GM12873 (cell line): ENCODE measurements around the gene SMTNL1.

ENCODE experiments used
- CTCF ChIP-seq: IDR thresholded peaks from 2 replicates; pipeline ENCODE4 v1.5.1; 2012; ENCODE audit warnings: low read depth, mild to moderate bottlenecking, moderate library complexity, low read length, control low read depth; ENCODE audit not compliant: insufficient read depth; ENCODE audit errors: missing control alignments

SMTNL1 gene

DNA sequence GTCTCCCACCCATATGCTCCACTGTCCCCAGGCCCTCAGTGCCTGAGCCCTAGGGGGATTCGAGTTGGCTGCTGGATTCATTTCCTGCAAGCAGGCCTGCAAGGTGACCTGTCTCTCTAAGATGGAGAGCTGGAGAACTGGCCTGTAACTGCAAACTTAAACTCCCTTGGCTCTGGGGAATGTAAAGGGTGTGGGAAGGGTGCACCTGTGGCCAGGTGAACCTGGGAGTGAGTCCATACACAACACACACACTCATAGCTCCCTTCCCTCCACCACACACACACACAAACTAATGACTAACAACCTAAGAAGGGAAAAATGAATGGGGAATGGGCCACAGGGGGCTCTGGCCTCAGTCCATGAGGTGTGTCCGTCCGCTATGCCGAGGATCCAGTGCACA is 14.5 kb downstream of the SMTNL1 start:
- no peak for TF ChIP-seq CTCF

DNA sequence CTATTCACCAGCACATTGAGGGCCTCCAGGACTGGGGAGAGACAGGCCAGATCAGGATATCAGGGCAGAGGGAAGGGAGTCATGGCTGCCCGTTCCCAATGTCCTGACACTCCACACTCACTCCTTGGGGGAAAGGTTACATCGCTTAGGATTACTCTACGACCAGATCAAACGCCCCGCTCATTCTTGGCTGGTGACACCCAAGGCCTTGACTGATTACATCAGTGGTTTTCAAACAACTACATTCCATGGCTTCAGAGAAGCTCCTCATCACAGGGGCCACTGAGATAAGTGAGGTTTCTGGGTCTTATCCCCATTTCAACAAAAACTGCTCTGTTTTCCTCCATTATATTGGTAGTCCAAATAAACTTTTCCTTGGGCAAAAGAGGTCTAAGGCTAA is 15.1 kb downstream of the SMTNL1 start:
- no peak for TF ChIP-seq CTCF

DNA sequence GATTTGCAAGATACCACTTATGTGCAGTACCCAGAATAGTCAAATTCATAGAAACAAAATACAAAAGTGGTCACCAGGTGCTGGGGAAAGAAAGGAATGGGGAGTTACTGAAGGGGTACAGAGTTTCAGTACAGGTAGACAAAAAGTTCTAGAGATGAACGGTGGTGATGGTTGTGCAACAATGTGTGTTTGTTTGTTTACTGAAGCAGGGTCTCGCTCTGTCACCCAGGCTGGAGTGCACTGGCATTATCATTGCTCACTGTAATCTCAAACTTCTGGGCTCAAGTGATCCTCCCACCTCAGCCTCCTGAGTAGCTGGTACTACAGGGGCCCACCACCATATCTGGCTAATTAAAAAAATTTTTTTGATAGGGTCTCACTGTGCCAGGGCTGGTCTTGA is 18.0 kb downstream of the SMTNL1 start:
- no peak for TF ChIP-seq CTCF

DNA sequence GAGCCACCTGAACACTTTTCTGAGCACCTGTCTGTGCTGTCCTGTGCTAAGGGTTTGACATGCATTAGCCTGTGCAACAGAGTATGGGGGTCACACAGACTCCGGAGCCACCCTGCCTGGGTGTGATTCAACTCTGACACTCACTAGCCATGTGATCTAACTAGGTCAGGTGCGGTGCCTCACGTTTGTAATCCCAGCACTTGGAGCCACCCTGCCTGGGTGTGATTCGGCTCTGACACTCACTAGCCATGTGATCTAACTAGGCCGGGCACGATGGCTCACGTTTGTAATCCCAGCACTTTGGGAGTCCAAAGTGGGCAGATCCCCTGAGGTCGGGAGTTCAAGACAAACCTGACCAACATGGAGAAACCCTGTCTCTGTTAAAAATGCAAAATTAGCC is 18.6 kb downstream of the SMTNL1 start:
- no peak for TF ChIP-seq CTCF

DNA sequence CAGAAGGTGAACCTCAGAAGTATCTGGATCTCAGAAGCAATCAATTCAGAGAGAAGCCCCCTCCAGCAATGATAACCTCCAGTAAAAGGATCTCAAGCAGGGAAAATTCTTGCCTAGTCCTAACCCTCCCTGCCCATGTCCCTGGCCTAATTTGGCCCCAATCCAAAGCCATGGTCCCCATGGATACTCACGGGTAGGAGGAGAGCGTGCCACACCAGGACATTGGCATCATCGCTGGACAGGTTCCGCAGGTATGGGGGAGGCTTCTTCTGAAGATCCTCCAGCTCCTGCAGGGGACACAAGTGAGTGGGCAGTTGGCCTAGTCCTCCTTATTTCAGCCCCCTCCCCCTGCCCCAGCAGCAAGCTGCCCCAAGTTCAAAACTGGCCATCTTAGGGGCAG is 22.8 kb downstream of the SMTNL1 start:
- no peak for TF ChIP-seq CTCF

- TF ChIP-seq CTCF: no peak
Observed at GRCh38 chr11:57562596-57562995, 25.2 kb downstream of the SMTNL1 start.

DNA sequence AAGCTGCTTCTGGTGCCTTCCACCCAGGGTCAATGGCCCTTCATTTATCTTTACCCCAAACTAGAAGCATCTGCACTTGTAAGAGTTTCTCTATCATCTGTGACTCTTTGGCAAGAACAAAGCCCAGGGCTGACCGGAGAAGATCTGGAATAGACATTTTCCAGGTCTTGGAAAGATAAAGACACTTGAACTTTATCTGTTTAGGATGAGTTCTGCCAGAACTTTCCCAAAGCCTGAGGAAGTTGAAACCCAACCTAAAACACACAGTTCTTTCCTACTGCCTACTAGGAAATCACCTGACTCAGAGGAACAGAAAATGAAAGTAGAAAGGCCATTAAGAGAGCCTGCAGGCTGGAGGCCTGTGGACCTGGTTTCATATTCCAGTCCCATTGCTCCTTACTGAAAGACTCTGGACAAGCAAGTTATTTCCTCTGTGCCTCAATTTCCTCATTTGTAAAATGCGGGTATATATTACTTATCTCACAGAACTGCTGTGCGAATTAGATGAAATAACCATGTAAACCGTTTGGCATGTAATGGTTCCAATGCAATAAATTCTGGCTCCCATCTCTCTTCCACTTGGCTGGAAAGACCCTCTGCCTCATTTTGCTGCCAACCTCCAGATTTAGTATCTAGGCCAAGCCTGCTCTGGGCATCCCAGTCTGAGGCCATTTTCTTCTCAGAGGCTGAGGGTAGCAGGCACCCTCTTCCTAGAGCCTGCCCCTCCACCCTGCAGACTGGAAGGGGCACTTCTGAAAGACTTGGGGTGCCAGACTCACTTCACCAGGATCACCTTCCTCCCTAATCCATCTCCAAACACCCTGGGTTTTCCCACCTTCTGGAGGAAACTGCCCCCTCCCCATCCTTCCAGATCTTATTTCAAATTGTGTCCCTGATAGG is 28.9 kb downstream of the SMTNL1 start:
- no peak for TF ChIP-seq CTCF
